HG03521 (cell line): ENCODE measurements around the gene CD22.

ENCODE experiments used
- ATAC-seq: cut with Tn5 transposase; IDR thresholded peaks from one replicate; pipeline ENCODE4 v1.9.1; 2021; ENCODE audit warnings: mild to moderate bottlenecking, moderate library complexity; ENCODE audit not compliant: unreplicated experiment

CD22 gene

GRCh38 chr19:35380450-35381124, 51.6 kb downstream of the CD22 start:
- ATAC-seq, result no peak

DNA sequence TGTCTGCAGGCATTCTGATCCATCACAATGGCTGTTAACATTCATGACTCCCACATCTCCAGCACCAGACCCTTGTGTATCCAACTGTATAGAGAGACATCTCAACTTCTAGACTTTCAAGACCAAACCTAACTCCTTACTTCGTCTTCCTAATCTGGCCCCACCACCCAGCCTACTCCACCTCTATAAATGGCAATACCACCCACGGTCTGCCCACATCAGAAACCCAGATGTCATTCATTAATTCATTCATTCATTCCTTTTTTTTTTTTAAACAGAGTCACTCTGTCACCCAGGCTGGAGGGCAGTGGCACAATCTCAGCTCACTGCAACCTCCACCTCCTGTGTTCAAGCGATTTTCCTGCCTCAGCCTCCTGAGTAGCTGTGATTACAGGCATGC, 52.3 kb downstream of the CD22 start:
- ATAC-seq, result no peak

- ATAC-seq, result no peak
These were observed 52.9 kb downstream of the CD22 start for GRCh38 chr19:35381926-35382325.

DNA sequence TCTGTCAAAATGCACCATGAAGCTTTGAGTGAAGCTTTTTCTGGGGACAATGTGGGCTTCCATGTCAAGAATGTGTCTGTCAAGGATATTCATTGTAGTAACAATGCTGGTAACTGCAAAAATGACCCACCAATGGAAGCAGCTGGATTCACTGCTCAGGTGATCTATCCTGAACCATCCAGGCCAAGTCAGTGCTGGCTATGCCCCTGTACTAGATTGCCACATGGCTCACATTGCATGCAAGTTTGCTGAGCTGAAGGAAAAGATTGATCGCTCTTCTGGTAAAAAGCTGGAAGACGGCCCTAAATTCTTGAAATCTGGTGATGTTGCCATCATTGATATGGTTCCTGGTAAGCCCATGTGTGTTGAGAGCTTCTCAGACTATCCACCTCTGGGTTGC, 54.5 kb downstream of the CD22 start:
- ATAC-seq, result no peak

GRCh38 chr19:35388277-35389054, 59.5 kb downstream of the CD22 start:
- ATAC-seq, result no peak

GRCh38 chr19:35389192-35389861, 60.3 kb downstream of the CD22 start:
- no peak for ATAC-seq

DNA sequence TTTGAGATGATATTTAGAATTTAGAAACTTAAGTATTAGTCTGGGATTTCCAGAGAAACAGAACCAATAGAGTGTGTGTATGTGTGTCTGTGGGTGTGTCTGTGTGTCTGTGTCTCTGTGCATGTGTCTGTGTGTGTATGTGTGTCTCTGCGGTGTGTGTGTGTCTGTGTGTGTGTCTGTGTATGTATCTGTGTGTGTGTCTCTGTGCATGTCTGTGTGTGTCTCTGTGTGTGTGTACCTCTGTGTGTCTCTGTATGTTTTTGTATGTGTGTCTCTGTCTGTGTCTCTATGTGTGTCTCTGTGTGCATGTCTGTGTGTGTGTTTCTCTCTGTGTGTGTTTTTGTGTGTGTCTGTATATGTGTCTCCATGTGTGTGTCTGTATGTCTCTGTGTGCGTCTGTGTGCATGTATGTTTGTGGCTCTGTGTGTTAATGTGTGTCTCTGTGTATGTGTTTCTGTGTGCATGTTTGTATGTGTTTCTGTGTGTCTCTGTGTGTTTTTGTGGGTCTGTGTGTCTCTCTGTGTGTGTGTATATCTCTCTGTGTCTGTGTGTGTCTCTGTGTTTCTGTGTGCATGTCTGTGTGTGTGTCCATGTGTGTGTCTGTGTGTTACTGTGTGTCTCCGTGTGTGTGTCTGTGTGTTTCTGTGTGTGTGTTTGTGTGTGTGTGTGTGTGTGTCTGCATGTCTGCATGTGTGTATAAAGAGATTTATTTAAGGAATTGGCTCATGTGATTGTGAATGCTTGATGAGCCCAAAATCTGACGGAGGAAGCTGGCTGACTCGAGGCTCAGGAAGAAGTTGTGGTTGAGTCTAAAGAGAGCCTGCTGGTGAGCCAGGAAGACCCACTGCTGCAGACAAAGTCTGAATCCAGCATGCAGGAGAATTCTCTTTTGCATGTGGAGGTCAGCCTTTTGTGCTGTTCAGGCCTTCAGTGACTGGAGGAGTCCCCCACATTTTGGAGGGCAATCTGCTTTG, 64.0 kb downstream of the CD22 start:
- no peak for ATAC-seq

- no peak for ATAC-seq
These were observed 66.6 kb downstream of the CD22 start for GRCh38 chr19:35395382-35396199.

DNA sequence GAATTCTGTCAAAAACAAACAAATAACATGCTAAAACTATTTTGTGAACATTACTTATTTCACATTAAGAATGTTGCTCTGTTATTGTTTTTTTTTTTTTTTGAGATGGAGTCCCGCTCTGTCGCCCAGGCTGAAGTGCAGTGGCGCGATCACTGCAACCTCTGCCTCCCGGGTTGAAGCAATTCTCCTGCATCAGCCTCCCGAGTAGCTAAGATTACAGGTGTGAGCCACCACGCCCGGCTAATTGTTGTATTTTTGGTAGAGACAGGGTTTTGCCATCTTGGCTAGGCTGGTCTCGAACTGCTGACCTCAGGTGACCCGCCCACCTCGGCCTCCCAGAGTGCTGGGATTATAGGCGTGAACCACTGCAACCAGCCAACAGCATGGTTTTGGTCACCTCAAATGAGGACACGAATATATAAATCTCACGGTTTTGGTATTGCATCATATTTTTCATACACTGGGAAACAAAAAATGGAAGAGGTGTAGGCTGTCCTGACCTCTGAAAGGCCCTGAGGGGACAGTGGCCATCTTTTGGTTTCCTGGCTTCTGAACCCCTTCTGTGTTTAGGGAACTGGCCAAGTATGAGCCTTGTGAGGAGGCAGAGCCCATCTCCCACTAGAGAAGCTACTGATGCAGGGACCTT, 67.4 kb downstream of the CD22 start:
- ATAC-seq, result no peak
